Omental fat pad (tissue), 4 donors: ENCODE results near the gene NEMP1. TPM values are rescaled to one million over a fixed set of nuclear protein-coding genes. Genes with fewer than 3 reads are reported as not detected.

Experiments used
- ATAC-seq: fragments of 150-250 bp; one replicate; pipeline ENCODE4 v1.9.1; 2016; ENCODE audit warnings: mild to moderate bottlenecking, moderate library complexity; ENCODE audit not compliant: low FRiP score
- DNase-seq: peaks from one replicate; pipeline ENCODE4 v3.0.0-alpha.2; 2019; ENCODE audit warnings: low spot score
- total RNA-seq, 4 donors: library from RNA; depleted of rRNA; stranded (reverse); fragments of >200 nt; gene quantifications; one replicate each; pipeline ENCODE4 v1.1.0, GENCODE V29; 2016
- TF ChIP-seq, protein P1 (sequence below), 3 donors: fragments of 450-650 bp; IDR thresholded peaks; one replicate each; pipeline ENCODE4 v1.5.1; 2016 to 2017; ENCODE audit warnings: antibody characterized with exemption in 3 of 3, mild to moderate bottlenecking in 3 of 3, moderate library complexity in 2 of 3

The NEMP1 gene
- total RNA-seq, 4 donors from 2014 or later: 4.6 to 9.8 (median 5.9) TPM

DNA sequence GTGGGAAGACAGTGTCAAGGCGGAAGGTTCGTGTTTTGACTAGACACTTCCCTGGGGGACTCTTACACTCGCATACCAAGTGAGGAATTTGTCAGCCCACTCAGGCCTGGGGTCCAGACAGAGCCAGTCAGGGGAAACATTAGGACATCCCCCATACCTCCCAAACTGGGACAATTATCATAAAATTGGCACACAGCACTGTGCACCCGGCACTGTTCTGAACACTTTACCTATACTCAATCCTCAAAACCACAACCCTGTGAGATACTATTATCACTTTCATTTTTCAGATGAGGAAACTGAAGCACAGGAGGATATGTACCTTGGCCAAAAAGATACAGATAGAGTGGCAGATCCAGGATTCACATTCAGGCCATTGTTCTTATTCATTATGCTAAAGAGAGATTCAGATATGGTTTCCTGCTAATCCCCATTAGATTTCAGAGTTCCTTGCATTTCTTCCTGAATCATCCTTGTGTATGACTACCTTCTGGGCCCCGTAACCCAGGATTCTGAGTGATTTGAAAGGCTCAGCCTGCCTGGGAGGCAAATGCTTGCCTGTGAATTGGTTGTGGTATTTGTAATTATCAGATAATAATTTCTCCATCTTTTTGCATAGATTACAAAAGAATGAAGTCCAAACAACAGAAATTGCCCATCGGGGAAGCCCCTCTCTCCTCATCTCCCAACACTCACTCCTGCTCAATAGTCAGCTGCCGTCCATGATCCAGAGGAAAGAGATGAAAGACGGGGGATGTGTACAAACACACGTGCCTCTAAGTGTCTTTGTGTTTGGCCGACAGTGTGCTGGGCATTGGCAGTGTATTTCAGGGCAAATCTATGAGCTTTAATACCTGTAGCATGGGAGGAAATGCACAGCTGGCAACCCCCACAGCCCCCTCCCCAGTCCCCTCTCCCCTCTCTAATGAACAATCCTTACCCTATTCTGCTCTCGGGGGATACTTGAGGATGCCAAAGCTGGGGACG, 66.9 kb downstream of the NEMP1 start:
- no peak for ATAC-seq
- TF ChIP-seq, protein P1, sequence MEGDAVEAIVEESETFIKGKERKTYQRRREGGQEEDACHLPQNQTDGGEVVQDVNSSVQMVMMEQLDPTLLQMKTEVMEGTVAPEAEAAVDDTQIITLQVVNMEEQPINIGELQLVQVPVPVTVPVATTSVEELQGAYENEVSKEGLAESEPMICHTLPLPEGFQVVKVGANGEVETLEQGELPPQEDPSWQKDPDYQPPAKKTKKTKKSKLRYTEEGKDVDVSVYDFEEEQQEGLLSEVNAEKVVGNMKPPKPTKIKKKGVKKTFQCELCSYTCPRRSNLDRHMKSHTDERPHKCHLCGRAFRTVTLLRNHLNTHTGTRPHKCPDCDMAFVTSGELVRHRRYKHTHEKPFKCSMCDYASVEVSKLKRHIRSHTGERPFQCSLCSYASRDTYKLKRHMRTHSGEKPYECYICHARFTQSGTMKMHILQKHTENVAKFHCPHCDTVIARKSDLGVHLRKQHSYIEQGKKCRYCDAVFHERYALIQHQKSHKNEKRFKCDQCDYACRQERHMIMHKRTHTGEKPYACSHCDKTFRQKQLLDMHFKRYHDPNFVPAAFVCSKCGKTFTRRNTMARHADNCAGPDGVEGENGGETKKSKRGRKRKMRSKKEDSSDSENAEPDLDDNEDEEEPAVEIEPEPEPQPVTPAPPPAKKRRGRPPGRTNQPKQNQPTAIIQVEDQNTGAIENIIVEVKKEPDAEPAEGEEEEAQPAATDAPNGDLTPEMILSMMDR (IDR thresholded peaks at IDR 0.05): no peak

DNA sequence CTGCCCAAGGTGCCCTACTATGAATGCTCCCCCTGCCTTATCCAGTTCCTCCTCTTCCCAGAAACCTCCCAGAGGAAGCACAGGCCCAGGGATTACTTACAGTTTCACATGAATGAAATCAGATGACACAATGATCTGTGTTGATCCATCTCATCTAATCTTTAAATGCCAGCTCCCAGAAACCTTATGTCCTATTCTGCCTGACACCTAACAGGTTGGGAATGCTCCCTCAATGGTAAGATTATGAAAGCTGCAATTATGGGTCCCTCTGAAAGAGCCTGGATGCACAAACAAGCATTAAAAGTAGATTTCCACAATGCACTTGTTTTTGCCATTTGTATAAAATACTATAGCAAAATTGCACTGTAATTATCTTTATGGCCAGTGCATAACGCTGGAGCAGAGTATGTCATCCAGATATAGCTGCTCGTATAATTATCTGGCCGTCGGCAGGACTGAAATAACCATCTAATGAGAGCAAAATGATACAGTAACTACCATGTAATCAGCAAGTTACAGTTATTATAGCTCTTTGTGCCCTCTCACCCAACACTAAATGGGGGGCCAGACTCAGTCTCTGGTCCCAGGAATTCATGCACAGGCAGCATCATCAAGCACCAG, 67.9 kb downstream of the NEMP1 start:
- TF ChIP-seq, protein P1 (IDR thresholded peaks at IDR 0.05): no peak
- no peak for DNase-seq
- ATAC-seq: no peak

More for the DNA sequence above, 66.9 kb downstream of the NEMP1 start:
- no peak for DNase-seq

DNA sequence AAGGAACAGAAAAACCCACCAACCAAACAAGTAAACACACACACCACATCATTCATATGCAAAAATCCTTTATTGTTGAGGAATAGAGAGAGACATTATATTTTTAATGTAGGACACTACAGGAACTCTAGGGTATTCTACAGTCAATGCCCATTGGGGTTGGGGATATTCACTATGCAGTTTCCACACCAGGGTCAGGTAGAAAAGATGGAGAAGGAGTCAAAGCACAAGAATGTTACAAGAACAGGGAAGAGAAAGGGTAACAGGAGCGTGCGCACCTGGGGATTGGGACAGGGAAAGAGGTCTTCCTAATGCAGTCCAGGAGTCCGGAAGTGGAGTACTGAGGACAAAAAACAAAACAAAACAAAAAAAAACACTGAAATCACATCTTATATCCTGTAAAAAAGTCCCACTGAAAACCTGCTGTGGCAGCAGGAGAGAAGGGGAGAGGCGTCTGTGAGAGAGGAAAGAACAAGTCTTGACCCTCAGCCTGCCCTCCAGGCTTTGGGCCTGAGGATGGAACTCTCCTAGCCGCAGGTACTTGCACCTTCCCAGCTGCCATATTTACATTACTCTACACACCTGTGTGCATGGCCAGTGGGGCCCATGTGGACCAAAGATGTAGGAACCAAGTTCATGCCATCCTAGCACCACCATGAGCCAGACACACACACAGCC, 68.5 kb downstream of the NEMP1 start:
- DNase-seq: no peak
- no peak for ATAC-seq
- TF ChIP-seq, protein P1 (IDR thresholded peaks at IDR 0.05): no peak

DNA sequence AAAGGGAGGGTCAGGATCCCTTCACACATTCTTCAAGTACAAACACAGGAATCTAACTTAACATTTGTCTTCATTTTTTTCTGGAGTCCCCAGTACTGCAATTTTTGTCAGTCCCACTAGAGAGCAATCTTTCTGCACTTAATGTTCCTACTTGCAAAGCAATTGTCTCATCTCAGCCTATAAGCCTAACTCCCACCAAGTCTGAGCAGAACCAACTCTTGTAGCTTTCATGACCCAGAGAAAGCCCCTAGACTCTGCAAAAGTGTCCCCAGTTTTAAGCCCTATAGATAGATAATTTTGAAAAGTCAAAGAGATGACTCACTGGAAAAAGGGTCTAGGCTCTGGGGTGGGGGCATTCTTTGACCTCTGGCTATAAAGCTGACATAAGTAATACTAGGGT, 70.4 kb downstream of the NEMP1 start:
- ATAC-seq (no peak), DNase-seq (no peak)
- TF ChIP-seq, protein P1 (IDR thresholded peaks at IDR 0.05): no peak

DNA sequence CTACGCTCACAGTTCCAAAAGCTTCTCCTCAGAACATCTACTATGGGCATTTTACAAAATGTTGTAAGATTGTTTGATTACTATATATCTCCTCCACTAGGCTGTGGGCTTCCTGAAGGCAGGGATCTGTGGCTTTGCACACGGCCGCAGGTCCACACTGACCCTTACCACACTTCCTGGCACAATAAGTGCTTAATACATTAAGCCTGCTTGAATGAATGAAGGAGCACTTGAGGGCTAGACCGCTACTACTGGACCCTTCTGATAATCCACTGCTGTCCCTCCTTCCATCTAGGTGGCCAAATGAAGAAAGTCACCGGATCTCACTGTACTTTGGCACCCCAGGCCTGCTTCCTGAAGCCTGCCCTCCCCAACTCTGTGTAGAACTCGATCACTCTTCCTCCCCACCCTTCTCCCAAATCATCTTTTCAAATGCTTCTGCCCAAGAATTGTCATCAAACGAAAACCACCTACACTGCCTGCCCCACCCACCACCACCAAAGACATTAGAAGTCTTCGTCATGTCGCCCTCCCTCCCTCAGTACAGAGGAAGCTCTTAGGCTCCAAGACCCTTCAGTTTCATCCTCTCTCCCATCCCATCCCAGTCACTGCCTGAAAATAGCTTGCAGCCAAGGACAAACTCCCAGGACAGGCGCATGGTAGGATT, 71.6 kb downstream of the NEMP1 start:
- no peak for DNase-seq
- TF ChIP-seq, protein P1 (IDR thresholded peaks at IDR 0.05): no peak
- no peak for ATAC-seq

DNA sequence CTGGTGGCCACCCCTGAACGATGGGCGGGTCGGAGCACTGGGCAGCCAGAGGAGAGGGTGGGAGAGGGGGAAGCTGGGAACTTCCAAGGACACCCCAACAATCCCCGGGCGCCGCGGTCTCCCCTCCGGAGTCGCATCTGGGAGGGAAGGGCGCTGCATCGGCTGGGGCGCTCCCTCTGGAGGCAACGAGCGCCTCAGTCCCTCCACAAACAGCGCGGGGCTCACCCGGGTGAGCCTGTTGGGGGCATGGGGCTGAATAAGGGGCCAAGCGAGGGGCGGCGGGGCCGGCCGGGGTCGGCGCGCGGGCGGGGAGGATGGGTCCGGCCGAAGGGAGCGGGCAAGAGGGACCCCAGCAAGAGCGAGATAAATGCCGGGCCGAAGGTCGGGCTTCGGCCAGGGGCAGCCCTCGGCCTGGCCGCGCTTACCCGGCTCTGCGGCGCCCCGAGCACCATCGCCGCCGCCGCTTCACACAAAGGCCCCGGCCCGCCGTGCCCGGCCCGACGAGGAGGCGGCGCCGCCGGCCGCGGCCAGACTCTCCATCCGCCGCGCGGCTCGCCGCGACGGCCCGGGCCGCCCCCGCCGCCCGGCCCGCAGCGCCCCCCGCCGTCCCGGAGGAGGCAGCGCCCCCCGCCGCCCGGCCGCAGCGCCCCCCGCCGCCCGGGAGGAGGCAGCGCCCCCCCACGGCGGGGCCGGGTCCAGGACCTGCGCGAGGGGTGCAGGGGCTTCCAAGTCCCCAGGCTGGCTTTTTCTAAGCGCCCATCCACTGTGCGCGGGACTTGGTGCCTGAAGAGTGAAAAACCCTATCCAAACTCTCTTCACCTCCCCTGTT, 72.4 kb downstream of the NEMP1 start, which contains the start of gene ZBTB39:
Gene ZBTB39, minus strand, starts transcription at position 567 of the 829 bp plus-strand sequence. CDS start 1,629 bp downstream, outside the sequence.
- ATAC-seq (peak; percentile 82), DNase-seq (no peak)
- TF ChIP-seq, protein P1 (IDR thresholded peaks at IDR 0.05): no peak
